Measurements from ENCODE around the gene CCL21.

DNA sequence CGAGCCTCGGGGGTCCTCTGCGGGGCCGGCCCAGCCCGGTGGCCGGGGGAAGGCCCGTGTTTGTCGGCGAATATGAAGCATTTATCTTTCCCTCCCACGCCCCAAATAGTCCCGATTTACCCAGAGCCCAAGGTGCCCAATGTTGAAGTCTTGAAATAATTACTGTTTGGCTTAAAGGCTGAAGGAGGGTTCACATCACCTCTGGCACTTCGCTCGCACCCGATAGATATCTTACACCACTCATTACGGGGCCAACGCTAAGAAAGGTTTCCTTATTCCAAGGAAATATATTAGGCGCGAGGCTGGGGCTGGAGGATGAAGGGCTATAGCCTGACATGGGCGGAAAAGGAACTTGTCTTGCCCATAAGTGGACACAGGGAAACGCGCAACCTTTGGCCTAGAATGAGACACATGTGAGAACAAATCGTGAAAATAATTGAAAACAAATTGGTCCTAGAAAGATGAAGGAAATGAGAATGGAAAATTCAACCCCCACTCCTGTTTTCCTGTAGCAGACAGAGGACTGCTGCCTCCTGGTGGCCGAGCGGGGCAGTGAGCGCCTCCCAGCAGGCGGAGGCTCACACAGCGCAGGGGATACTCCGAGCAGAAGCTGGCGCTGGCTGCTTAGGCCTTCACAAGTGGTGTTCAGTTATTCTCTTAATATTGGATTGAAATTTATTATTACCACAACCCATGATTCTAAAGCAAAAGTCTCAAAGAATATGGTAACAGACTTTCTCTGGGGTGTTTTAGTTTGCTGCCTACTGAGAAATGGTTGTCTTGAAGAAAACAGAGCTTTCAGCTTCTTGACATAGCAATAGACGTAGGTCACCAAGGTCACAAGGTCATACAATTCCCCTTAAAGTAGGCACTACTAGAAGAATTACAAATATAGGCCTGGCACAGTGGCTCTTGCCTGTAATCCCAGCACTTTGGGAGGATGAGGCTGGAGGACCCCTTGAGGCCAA lies 7.9 kb downstream of the CCL21 start:
- TF ChIP-seq POLR2A (IDR thresholded peaks at IDR 0.05): no peak
- TF ChIP-seq, protein P1, sequence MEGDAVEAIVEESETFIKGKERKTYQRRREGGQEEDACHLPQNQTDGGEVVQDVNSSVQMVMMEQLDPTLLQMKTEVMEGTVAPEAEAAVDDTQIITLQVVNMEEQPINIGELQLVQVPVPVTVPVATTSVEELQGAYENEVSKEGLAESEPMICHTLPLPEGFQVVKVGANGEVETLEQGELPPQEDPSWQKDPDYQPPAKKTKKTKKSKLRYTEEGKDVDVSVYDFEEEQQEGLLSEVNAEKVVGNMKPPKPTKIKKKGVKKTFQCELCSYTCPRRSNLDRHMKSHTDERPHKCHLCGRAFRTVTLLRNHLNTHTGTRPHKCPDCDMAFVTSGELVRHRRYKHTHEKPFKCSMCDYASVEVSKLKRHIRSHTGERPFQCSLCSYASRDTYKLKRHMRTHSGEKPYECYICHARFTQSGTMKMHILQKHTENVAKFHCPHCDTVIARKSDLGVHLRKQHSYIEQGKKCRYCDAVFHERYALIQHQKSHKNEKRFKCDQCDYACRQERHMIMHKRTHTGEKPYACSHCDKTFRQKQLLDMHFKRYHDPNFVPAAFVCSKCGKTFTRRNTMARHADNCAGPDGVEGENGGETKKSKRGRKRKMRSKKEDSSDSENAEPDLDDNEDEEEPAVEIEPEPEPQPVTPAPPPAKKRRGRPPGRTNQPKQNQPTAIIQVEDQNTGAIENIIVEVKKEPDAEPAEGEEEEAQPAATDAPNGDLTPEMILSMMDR (IDR thresholded peaks at IDR 0.05): peak; percentile 94 to 100 (median 97)
